ENCODE measurements around the gene APLP2.
"Not testable (repeated sequence)": the region's sequence is repeated elsewhere in the genome, so short reads cannot be mapped to it uniquely, and the experiment has no call there.

APLP2 gene

GRCh38 chr11:130151196-130151595 lies 81.5 kb downstream of the APLP2 start:
- no peak for DNase-seq

DNA sequence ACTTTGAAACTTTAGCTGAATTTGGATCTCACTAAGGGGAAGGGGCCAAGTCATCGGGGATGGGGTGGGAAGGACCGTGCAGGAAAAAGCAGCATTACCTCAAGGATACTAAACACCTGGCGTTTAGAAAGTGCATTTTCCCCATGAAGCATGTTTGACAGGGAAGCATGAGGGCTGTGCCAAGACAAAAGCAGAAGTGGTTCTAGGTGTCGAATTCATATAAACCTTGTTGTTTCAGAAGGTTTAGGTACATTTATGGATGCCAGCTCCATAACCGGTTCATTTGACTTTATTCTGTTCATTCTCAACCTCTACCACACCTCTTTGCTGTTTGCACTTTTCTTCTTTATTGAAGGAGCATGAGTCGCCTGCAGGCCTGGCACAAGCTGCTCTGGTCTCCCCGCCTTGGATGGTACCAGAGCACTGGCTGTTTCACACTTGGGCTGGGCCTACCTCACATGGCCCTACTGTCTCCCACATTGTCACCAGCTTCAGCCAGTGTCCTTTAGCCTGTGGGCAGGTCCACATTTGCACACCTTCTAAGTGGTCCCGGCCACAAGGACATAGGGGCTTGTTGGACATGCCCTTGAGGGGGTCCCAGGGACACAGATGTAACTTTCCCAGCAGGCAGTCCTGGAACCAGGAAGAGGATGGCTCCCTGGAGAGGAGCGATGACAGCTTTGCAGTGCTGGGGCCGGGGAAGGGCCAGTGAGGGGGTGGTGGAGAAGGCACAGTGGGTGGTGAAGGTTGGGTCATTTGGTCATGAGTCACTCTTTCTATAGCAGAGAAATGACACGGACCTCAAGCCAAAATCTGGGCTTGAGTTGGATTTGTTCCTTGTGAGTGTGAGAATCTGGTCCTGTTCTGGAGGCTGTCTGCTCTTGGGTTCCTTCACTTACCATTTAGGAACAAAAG lies 86.7 kb downstream of the APLP2 start:
- no peak for DNase-seq

DNA sequence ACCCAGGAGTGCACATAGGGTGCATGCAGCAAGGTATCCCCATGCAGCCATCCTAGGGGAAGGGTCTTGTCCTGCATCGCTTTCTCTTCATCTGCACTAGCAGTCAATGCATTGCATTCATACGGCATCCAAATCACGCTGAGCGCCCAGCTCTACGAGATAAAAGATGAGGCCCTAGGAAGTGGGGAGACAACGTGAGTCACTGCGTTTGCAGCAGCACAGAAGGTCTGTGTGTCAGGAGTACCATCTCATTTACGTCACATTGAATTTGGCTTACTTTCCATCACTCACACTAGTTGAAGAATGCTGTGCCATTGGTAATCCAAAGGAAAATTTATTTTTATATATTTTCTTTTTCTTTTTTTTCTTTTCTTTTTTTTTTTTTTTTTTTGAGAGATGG lies 87.4 kb downstream of the APLP2 start:
- DNase-seq, result no peak

- no peak for DNase-seq
Measured at GRCh38 chr11:130157840-130158239, 88.1 kb downstream of the APLP2 start.

DNA sequence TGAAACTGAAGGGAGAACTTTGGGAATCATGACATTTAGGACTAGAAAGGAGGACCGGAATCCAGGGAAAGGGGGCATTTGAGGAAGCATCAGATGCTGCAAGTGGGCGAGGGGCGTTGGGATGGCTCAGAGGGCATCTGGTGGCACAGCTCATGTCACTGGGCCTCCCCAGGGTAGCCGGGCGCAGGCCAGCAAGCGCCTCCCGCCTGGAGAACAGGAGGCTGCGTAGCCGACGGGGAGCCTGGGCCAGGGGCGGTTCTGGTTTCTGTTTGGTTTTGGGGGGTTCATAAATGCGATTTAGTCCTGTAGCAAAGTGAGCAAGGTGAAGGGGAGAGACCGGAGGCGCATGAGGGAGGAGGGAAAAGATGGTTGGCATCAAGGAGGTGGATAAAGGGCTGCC lies 89.4 kb downstream of the APLP2 start:
- no peak for DNase-seq

DNA sequence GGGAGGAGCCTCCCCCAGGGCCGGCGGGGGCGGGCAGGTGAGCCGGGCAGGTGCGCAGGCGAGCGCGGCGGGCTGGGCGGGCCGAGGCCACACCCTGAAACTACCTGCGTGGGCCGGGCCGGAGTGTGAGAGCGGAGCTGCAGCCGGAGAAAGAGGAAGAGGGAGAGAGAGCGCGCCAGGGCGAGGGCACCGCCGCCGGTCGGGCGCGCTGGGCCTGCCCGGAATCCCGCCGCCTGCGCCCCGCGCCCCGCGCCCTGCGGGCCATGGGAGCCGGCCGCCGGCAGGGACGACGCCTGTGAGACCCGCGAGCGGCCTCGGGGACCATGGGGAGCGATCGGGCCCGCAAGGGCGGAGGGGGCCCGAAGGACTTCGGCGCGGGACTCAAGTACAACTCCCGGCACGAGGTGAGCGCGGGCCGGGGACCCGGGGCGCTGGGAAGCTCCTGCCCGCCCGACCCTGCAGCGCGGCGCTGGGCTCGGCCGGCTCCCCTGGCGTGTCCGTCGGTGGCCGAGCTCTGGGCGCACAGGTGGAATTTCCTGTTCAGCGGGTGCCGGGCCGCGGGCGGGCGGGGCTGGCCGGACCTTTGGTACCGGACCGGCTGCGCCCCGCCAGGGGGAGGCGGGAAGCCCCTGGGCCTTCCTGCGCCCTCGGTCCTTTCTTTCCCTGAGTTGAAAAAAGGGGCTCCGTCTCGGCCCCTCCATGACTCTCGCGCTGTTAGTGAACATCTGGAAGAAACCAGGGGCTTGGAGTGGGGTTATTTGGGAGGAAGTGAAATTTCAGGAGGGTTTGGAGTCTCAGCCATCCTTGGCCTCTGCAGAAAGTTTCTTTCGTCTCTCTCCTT lies 90.2 kb downstream of the APLP2 start, which contains the start of gene ST14:
Gene ST14 (plus strand): TSS at position 126 of the 841 bp plus-strand sequence. CDS start 198 bp downstream, at position 324.
- no peak for DNase-seq

- no peak for DNase-seq
Measured at GRCh38 chr11:130160498-130161155, 90.9 kb downstream of the APLP2 start.

- no peak for DNase-seq
Measured at GRCh38 chr11:130161441-130162145, 91.9 kb downstream of the APLP2 start.

DNA sequence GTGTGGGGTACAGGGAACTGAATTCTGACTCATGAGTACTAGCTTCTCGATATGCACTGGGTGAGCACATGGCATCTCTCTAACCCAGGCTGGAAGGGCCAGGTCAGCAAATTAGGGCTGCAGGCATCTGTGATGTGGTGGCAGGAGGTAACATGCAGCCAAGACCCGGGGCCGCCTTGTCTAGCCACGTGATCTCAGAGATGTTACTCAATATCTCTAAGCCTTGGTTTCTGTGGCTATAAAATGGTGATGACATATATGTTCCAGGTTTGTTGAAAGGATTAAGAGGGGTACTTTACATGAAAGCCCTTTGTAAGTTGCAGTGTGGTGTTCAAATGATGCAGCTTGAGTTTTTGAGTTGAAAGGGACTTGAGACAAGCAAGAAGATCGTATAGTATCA lies 93.0 kb downstream of the APLP2 start:
- DNase-seq, result peak in 1 of 2 experiments; percentile 27

GRCh38 chr11:130163346-130164220 lies 93.9 kb downstream of the APLP2 start:
- no peak for DNase-seq

DNA sequence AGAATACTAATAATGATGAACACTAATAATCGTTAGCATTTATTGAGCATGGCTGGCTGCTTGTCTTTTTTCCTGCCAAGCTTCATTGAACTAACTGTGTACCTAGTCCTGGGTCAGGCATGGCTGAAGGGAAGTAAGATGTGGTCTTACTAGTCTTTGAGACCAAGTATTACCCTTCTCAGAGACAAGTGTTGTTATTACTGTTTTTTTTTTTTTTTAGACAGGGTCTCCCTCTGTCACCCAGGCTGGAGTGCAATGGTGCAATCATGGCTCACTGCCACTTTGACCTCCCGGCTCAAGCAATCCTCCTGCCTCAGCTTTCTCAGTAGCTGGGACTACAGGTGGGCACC lies 94.5 kb downstream of the APLP2 start:
- no peak for DNase-seq

DNA sequence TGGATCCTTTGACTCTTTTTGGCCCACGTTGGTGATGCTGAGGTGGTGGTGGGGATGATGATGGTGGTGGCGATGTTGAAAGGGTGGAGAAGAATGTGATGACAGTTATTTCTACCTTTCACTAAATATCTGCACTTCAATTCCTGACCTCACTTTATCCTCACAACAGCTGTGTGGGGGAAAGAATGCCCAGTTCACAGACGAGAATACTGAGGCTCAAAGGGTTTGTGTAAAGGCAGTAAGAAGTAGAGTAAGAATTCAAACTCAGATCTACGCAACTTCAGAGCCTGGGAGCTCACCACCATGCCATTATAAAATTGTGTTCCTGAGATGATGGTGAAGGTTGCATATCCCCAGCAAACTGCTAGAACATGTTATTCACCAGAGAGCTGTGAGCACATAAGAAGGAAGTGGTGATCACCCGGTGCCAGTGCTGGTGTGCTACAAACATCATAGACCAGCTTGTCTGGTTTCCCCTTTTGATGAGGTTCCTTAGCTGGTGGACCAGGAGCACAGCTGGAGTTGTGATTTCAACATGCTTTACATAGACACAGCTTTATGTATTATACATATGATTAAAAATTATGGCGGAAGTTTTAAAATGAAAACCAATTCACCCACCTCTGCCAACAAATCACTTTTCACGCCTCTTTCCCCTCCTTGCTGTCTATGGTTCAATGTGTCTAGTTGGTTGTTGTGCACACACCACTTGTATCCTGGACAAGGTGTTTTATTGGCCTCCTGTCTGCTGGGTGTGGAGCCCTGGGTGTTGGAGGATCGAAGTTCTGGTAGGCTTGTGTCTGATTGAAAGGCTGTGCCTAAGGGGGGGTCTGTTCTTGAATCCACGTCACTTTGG lies 96.1 kb downstream of the APLP2 start:
- no peak for DNase-seq

- DNase-seq, result no peak
Measured at GRCh38 chr11:130166457-130166784, 96.7 kb downstream of the APLP2 start.

DNA sequence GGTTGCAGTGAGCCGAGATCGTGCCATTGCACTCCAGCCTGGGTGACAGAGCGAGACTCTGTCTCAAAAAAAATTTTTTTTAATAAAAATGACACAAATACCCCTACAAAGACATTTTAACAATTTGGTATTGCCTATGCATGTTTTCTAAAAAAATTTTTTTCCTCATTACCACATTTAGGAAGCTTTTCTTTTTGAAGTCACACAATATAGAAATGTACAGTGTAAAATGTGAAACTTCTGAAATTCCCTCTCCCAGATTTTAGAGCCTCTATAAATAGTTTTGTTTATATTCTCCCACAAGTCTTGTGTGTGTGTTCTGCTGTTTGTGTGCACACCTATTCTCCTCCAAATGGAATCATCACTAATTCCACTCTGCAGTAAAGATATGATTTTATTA lies 97.5 kb downstream of the APLP2 start:
- DNase-seq, result no peak

DNA sequence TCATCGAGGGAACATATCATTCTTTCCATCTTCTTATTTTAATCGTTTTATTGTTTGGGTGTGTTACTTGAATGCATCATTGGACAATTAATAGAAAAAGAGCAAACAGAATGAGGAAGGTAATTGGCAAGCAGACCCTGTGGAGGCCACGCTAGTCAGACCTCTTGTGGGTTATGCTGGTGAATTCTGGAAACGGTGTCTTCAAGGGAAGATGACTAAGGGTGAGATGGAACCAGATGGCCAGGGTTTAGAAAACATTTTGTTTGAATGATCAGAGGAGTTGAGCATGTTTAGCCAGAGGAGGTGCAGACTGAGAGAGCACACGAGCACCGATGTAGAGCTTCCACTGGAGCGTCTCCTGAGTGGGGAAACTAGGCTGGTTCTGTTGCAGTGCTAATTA lies 98.4 kb downstream of the APLP2 start:
- no peak for DNase-seq

- no peak for DNase-seq
Measured at GRCh38 chr11:130170345-130170744, 100.7 kb downstream of the APLP2 start.

GRCh38 chr11:130171534-130171933 lies 101.8 kb downstream of the APLP2 start:
- no peak for DNase-seq

DNA sequence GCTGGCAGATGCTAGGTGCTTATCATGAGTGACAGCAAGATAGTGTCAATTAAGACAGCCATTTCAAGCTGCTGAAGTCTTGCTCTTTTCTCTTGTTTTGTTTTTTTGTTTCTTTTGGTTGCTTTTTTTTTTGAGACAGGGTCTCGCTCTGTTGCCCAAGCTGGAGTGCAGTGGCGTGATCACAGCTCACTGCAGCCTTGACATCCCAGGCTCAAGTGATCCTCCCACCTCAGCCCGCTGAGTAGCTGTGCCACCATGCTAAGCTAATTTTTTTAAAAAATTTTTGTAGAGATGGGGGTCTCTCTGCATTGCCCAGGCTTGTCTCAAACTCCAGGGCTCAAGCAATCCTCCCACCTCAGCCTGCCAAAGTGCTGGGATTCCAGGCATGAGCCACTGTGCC lies 102.3 kb downstream of the APLP2 start:
- not testable (repeated sequence) for DNase-seq

GRCh38 chr11:130174642-130175041 lies 104.9 kb downstream of the APLP2 start:
- no peak for DNase-seq

DNA sequence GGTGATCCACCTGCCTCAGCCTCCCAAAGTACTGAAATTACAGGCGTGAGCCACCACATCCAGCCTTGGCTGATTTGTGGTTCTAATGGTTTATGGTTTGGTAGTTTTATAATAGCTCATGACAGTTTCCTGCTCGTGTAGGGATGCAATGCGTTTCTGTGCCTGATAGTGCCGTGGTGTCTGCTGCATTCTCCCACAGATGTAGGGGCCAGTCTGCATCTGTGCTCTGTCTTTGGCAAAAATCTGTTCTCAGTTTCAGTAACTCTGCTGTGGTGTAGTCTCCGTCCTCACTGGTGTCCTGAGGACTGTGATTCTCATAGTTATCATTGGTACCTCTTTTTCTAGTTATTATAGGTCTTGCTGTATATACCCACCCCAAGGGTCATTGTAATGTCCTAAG lies 106.2 kb downstream of the APLP2 start:
- no peak for DNase-seq

DNA sequence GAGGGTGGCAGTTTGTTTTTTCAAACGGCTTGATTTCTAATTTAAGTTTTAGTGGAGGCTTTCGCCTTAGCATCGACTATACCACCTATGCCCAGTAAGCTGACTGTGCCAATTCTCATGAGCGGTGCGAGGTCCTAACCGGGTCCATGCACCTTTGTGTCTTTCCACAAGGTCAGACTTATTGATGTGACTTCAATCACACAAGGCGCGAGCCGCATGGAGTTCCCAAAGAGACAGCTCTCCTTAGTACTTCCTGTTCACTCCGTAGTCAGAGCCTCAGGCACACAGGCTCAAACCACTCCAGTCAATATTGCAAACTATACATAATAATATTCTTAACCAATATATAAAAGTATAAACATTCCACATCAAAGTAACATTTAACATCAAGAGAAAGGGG lies 108.1 kb downstream of the APLP2 start:
- no peak for DNase-seq

Data from activated CD4-positive, alpha-beta T cell treated with anti-CD3 and anti-CD28 coated beads, Interleukin-2, amount 50 U/mL, for 48 hours (primary cell).